Urothelium cell line (cell line): Measurements from ENCODE around the gene NSFL1C.

Experiments used
- DNase-seq: peaks from one replicate; pipeline ENCODE4 v3.0.0; 2011; ENCODE audit warnings: low spot score, mixed read lengths
- FAIRE-seq: peaks from 2 replicates; lab custom pipeline; 2011; peaks lifted over from hg19 to GRCh38; lab: Jason Lieb, UNC

The NSFL1C gene

GRCh38 chr20:1462834-1463233 lies 3.8 kb downstream of the NSFL1C start:
- FAIRE-seq, result no peak

GRCh38 chr20:1462001-1462400 lies 4.6 kb downstream of the NSFL1C start:
- DNase-seq (no peak), FAIRE-seq (no peak)

More at GRCh38 chr20:1462834-1463233, 3.8 kb downstream of the NSFL1C start:
- no peak for DNase-seq

GRCh38 chr20:1460275-1460674 lies 6.4 kb downstream of the NSFL1C start:
- no peak for FAIRE-seq
- no peak for DNase-seq

- FAIRE-seq, result no peak
- no peak for DNase-seq
These were observed 8.7 kb downstream of the NSFL1C start for GRCh38 chr20:1457992-1458391.

DNA sequence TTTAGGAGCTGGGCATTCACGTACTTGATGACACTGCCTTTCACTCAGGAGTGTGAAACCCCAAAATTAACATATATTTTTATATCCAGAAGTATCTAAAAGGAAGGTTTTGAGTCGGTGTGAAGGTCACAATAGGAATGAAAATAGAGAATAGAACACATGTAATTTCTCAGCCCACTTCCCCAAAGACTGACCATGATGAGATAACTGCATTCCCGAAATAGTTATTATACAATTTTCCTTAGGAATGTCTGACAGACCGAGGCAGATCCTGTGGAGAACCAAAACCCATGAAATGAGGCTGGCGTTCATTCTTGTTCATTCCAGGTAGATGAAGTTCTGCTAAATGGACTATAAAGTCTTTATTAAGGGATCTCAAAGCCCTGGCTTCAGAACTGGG lies 10.3 kb downstream of the NSFL1C start:
- DNase-seq (no peak), FAIRE-seq (no peak)

DNA sequence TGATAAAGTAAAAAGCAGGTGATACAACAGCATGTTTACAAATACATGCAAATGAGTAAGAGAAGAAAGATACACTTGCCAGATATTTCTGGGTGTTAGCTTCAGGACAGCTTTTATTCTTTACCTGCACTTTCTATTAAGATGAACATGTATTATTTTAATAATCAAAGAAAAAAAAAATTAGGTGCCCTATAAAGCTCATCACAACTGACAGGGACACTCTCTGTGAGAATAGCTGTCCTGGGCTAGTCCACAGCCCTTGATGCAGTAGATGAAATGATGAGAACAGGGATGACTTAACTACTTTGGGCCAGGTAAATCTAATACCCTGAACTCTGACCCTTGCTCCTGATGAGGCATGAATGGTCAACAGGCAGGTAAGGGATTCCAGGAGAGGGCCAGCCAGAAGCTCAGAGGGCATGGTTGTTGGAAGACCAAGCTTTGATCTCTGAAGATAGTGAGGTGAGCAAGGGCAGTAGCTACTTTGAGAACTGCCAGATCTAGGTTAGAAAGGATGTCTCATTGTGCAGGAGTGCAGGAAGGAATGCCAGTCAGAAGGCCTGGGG lies 15.6 kb downstream of the NSFL1C start:
- DNase-seq (no peak), FAIRE-seq (no peak)

GRCh38 chr20:1449370-1449769 lies 17.3 kb downstream of the NSFL1C start:
- FAIRE-seq (no peak), DNase-seq (no peak)

DNA sequence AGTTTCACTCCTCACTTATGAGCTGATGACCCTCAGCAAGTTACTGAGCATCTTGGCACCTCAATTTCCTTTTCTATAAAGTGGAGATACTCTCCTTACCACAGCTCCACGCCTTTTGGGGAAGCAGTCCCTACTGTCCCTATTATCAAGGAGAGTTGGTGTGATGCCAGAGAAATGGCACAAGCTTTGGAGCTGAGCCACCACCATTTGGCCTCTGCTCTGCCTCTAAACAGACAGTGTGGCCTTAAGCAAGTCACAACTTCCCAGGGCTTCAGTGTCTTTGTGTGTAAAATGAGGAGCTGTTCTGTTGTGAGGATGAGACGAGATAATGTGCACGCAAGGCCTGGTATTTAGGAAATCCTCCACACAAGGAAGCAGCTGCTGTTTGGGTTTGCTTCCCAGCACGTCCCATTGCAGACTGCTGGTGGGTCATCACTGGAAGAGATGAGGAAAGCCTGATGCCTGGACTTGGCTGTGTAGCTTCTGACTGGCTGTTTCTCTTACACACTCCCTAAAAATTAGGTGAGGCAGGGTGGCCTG lies 18.5 kb downstream of the NSFL1C start:
- FAIRE-seq, result no peak

GRCh38 chr20:1446536-1446935 lies 20.1 kb downstream of the NSFL1C start:
- DNase-seq, result no peak
- no peak for FAIRE-seq

More for the DNA sequence above, 18.5 kb downstream of the NSFL1C start:
- no peak for DNase-seq

DNA sequence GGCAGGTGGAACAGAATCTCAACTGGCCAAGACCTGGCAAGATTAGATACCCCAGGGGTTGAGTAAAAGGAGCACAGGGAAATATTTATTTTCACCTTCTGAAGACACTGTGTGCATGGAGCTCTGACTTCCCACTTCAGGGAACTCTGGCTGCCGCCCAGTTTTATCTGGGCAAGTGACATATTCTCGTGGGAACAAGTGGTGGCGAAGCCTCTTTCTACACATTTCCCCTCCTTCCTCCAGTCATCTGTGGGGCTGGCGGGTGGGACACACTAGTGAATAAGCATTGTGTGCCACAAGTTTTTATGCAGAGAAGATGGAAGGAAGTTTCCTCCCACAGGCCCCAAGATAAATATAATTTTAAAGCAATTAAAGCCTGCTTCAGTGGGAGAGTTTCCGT lies 23.6 kb downstream of the NSFL1C start:
- DNase-seq, result no peak
- no peak for FAIRE-seq

- FAIRE-seq, result no peak
- no peak for DNase-seq
These were observed 24.3 kb downstream of the NSFL1C start for GRCh38 chr20:1442304-1442703.

DNA sequence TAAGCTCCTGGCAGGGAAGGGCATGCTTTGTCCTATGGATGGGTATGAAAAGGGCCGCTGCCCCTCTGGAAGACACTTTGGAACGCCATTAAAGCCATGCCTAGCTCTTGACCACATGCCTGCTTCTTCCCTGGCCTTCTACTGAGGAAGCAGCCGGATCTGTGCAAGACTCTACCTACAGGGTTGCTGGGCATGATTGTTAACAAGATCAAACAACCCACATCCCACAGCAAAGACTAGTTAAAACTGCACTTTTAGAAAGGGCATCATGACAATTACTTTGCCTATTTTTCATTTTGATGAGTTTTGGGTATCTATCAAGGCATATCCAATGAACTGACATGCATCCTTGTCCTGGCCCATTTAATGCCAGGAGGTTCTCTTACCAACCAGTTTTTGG lies 25.5 kb downstream of the NSFL1C start:
- FAIRE-seq (no peak), DNase-seq (no peak)

- DNase-seq (peak; percentile 17), FAIRE-seq (no peak)
These were observed 26.6 kb downstream of the NSFL1C start for GRCh38 chr20:1440024-1440423.

- FAIRE-seq (no peak), DNase-seq (no peak)
These were observed 28.3 kb downstream of the NSFL1C start for GRCh38 chr20:1438361-1438760.

DNA sequence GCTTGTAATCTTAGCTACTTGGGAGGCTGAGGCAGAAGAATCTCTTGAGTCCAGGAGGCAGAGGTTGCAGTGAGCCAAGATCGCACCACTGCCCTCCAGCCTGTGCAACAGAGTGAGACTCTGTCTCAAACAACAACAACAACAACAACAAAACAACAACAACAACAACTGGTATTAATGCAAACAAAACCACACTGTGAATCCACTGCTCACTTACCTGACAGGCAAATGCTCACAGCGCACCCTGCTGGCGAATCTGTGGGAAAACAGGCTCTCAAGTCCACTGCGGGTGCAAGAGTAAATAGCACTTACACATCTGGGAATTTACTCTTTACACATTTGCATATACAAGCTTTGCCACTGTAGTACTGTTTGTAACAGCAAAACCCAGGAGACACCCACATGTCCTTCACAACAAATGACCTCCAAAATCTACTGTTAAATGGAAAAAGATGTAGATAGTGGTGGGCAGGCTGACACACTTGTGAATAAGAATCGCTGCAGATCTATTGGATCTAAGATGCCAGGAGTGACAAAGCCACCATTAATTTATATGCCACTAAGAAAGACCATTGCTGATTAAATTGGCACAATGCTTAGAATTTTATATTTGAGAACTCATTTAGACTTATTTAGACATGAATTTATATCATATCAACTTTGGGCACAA lies 29.3 kb downstream of the NSFL1C start:
- DNase-seq (peak; percentile 69), FAIRE-seq (no peak)

DNA sequence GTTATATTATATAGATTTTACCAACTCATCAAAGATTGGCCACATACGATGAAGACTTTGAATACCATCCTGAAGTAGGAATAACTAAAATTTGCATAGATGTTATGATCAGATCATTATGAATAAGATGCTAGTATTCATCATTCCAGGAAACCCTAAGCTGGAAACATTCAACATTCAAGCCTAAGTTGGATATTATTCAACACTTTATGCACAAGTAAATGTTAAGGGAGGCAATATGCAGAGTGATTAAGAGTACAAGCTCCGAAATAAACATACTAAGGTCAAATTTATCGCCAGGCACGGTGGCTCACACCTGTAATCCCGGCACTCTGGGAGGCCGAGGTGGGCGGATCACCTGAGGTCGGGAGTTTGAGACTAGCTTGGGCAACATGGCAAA lies 30.4 kb downstream of the NSFL1C start:
- DNase-seq (no peak), FAIRE-seq (no peak)

DNA sequence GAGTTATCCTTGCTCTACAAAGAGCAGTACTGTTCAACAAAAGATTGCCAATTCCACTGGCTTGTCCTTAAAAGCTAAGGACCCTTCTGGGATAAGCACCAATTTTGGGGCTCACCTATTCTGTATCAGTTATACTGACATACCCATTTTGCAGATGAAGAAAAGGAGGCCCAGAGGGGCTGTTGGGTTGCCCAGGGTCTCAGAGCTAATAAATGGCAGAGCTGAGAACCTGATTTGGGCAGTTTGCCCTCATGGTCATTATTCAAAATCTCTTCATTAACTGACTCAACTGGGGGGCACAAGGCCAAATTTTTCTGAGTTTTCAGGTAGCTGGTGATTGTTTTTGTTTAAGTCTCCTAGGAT lies 31.3 kb downstream of the NSFL1C start:
- DNase-seq, result no peak
- no peak for FAIRE-seq

DNA sequence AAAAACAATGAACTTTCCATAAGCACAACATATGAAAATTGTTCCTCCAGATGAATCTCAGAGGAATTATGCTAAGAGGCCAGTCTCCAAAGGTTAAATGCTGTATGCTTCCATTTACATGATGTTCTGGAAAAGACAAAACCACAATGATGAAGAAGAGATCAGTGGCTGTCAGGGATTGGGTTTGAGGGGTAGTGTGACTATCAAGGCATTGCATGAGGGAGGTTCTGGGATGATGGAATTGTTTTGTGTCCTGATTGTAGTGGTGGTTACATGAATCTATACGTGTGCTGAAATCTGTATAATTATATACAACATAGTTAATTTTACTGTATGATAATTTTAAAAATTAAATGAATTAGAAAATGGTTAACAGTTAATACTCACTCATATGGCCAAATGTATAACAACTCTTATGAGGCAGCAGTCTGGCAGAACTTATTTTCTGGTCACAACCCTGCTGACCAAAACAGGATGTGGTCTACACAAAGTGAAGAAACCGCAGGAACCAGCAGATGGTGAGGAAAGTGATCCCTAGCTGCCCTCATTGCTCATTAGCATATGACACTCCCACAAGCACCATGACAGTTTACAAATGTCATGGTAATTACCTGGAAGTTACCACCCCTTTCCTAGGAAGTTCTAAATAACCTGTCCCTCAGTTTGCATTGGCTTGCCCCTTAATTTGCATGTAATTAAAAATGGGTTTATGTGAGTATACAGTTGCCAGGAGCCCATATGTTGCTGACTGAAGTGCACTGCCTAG lies 31.9 kb downstream of the NSFL1C start:
- DNase-seq, result peak; percentile 41
- no peak for FAIRE-seq

DNA sequence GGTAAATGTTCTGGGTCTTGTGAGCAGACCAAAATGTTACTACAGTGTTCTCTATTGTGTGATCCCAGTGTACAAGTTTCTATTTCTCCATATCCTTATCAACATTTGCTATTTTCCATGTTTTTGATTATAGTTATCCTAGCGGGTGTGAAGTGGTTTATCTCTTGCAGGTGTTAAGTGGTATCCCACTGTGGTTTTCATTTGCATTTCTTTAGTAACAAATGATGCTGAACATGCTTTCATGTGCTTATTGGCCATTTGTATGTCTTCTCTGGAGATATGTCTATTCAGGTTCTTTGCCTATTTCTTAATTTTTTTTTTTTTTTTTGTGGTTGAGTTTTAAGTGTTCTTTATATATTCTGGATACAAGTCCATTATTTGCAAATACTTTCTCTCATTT lies 35.5 kb downstream of the NSFL1C start:
- DNase-seq (no peak), FAIRE-seq (no peak)

DNA sequence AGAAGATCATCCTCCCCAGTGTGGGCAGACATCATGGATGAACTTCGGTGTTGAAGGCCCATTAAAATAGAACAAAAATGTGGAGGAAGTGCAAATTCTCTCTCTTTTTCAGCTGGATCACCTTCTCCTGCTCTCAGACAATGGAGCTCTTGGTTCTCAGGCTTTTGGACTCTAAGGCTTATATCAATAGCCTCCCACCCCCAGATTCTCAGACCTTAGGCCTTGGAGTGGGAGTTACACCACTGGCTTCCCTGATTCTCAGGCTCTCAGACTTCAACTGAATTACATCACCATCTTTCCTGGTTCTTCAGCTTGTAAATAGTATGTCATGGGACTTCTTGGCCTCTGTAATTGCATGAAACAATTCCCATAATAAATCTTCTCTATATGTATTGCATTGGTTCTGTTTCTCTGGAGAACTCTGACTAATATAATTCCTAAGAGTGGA lies 36.6 kb downstream of the NSFL1C start:
- DNase-seq (no peak), FAIRE-seq (no peak)

GRCh38 chr20:1429143-1429728 lies 37.4 kb downstream of the NSFL1C start:
- DNase-seq (no peak), FAIRE-seq (no peak)
